Aortic smooth muscle cell (primary cell): ENCODE data around the gene LAMTOR1. TPM values are rescaled to one million over a fixed set of nuclear protein-coding genes. Genes with fewer than 3 reads are reported as not detected.

ENCODE experiments used
- total RNA-seq: library from RNA; depleted of rRNA; stranded (reverse); fragments of >200 nt; gene quantifications from 2 replicates; pipeline ENCODE4 v1.2.3, GENCODE V29; 2014

Gene LAMTOR1
- 68.2 and 81.2 TPM in 2 replicates for total RNA-seq

GRCh38 chr11:72102946-72103753 lies at the start of gene LAMTOR1:
LAMTOR1 (minus strand) TSS chr11:72103297; CDS start chr11:72103224, 73 bp downstream.

GRCh38 chr11:72135473-72135872 lies 32.4 kb upstream of the LAMTOR1 start, which contains the start of gene FOLR3:
FOLR3 (plus strand) TSS chr11:72135725; CDS start chr11:72135953, 228 bp downstream.

GRCh38 chr11:72112143-72112977 lies 9.3 kb upstream of the LAMTOR1 start, which contains the start of gene ANAPC15:
ANAPC15 (minus strand) TSS chr11:72112695; CDS start chr11:72111276, 1,419 bp downstream.

GRCh38 chr11:72105888-72106287 lies 2.8 kb upstream of the LAMTOR1 start, which contains the start of gene TOMT:
TOMT (plus strand) TSS chr11:72105924; CDS start chr11:72105952, 28 bp downstream.

GRCh38 chr11:72080326-72081183 lies 22.5 kb downstream of the LAMTOR1 start, which contains the start of the genes LRRC51 and NUMA1:
LRRC51 (plus strand) TSS chr11:72080850; CDS start chr11:72089084, 8,234 bp downstream.
NUMA1 (minus strand) TSS chr11:72080542; CDS start chr11:72035943, 44,599 bp downstream.

Other genes starting within 250 kb of the LAMTOR1 start
- not detected in 2 replicates for gene DEFB131B, start 224.8 kb downstream of the LAMTOR1 start, total RNA-seq
- 5.5 and 5.7 TPM in 2 replicates for gene XNDC1N, start 174.7 kb downstream of the LAMTOR1 start, total RNA-seq
- gene RNF121, start 174.3 kb downstream of the LAMTOR1 start, total RNA-seq: 27.7 and 31.6 TPM in 2 replicates
- 1.6 and 2.2 TPM in 2 replicates for gene IL18BP, start 104.4 kb downstream of the LAMTOR1 start, total RNA-seq
- gene NUMA1, start 22.8 kb downstream of the LAMTOR1 start, total RNA-seq: 110 and 132 TPM in 2 replicates
- 7.7 and 9.0 TPM in 2 replicates for gene LRRC51, start 22.4 kb downstream of the LAMTOR1 start, total RNA-seq
- not detected in 2 replicates for gene TOMT, start 2.6 kb upstream of the LAMTOR1 start, total RNA-seq
- gene ANAPC15, start 9.4 kb upstream of the LAMTOR1 start, total RNA-seq: 40.7 and 47.6 TPM in 2 replicates
- gene FOLR3, start 32.4 kb upstream of the LAMTOR1 start, total RNA-seq: 0.13 and 0.50 TPM in 2 replicates
- gene FOLR1, start 88.8 kb upstream of the LAMTOR1 start, total RNA-seq: not detected in 2 replicates
- not detected in 2 replicates for gene FOLR2, start 113.5 kb upstream of the LAMTOR1 start, total RNA-seq
- gene INPPL1, start 121.5 kb upstream of the LAMTOR1 start, total RNA-seq: 40.1 and 41.6 TPM in 2 replicates
- gene PHOX2A, start 140.9 kb upstream of the LAMTOR1 start, total RNA-seq: not detected in 2 replicates